Body of pancreas (tissue), 4 donors: ENCODE data around the gene ZDHHC20. TPM values are rescaled to one million over a fixed set of nuclear protein-coding genes. Genes with fewer than 3 reads are reported as not detected.

Experiments used
- ATAC-seq: fragments of 150-250 bp; one replicate; pipeline ENCODE4 v1.9.1; 2016
- DNase-seq, 4 donors: peaks; one replicate each; pipeline ENCODE4 v3.0.0-alpha.2; 2019
- H3K27ac ChIP-seq, 4 donors: fragments of 200-600 bp; sonication (generic); 1 replicate in 3 of 4; 2 replicates in 1 of 4; pipeline versions ENCODE4 v1.5.1 to v1.6.1; 2016 to 2019; ENCODE audit warnings: mild to moderate bottlenecking in 1 of 4, mixed read lengths in 1 of 4, moderate library complexity in 1 of 4
- H3K27me3 ChIP-seq, 2 donors: fragments of 200-600 bp; sonication (generic); one replicate each; pipeline ENCODE4 v1.6.0; 2016; ENCODE audit warnings: mild to moderate bottlenecking in 1 of 2
- H3K36me3 ChIP-seq, 2 donors: fragments of 200-600 bp; sonication (generic); replicated peaks in 1 of 2; 2 replicates each; pipeline ENCODE4 v1.5.1; 2016; ENCODE audit warnings: low read depth in 2 of 2; ENCODE audit not compliant: insufficient read depth in 1 of 2
- H3K4me1 ChIP-seq: fragments of 200-600 bp; sonication (generic); one replicate; pipeline ENCODE4 v1.6.0; 2016
- H3K4me3 ChIP-seq, 2 donors: fragments of 200-600 bp; sonication (generic); 1 replicate in 1 of 2; 2 replicates in 1 of 2; pipeline ENCODE4 v1.5.1; 2016 to 2019
- H3K9me3 ChIP-seq, 3 donors: fragments of 200-600 bp; sonication (generic); 1 replicate in 2 of 3; 2 replicates in 1 of 3; pipeline ENCODE4 v1.5.1; 2016
- POLR2A ChIP-seq, 3 donors: fragments of 450-650 bp; IDR thresholded peaks; one replicate each; pipeline ENCODE4 v1.6.1; 2016; ENCODE audit warnings: antibody characterized with exemption in 3 of 3, mild to moderate bottlenecking in 2 of 3
- WGBS, 2 donors: methylation state at CpG; one replicate each; pipeline ENCODE4 v1.1.5; 2017; 5-methylcytosine and 5-hydroxymethylcytosine counted together
- intact Hi-C: fragments of 100-400 bp; cut with DNase I; formaldehyde crosslinking; loops from one replicate; pipeline ENCODE4 v1.15.1; 2023
- total RNA-seq, 2 donors: library from RNA; depleted of rRNA; stranded (reverse); fragments of >200 nt; gene quantifications; one replicate each; pipeline ENCODE4 v1.1.0, GENCODE V29; 2016
- TF ChIP-seq, protein P1 (sequence below), 7 experiments: fragments of 450-650 bp in 4 of 7; fragments of 200-600 bp in 3 of 7; sonication (generic) in 3 of 7; IDR thresholded peaks; one replicate each; pipeline ENCODE4 v1.5.1; 2016 to 2019; ENCODE audit warnings: antibody characterized with exemption in 7 of 7

ZDHHC20 gene
- total RNA-seq, 2 donors from 2014 or later, result 16.5 to 22.1 TPM

DNA sequence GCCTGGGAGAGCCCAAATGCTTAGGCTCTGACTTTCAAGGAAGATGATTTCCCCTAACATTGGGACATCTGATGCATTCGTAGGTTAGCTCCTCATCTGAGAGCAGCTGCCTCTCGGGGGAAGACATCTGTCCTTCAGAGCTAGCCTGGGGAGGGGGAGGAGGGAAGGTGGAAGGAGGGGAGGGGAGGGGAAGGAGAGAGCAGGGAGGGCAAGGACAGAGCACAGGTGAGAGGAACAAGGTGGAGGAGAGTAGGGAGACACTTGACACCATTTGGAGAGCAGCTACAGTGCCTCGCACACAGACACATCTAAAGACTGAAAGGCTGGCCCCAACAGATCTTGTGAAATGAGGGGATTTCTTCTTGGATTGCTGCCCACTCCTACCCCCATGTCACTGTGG lies 103.8 kb downstream of the ZDHHC20 start:
- 66 to 84% methylated on average over 3 of the region's 3 CpGs for WGBS, 2 donors
- DNase-seq (no peak), ATAC-seq (no peak)
- intact Hi-C loops, result no loop called here
- no peaks in the 10 kb centered on the region for H3K36me3 ChIP-seq
- no peak for TF ChIP-seq POLR2A (IDR thresholded peaks at IDR 0.05)
- TF ChIP-seq, protein P1, sequence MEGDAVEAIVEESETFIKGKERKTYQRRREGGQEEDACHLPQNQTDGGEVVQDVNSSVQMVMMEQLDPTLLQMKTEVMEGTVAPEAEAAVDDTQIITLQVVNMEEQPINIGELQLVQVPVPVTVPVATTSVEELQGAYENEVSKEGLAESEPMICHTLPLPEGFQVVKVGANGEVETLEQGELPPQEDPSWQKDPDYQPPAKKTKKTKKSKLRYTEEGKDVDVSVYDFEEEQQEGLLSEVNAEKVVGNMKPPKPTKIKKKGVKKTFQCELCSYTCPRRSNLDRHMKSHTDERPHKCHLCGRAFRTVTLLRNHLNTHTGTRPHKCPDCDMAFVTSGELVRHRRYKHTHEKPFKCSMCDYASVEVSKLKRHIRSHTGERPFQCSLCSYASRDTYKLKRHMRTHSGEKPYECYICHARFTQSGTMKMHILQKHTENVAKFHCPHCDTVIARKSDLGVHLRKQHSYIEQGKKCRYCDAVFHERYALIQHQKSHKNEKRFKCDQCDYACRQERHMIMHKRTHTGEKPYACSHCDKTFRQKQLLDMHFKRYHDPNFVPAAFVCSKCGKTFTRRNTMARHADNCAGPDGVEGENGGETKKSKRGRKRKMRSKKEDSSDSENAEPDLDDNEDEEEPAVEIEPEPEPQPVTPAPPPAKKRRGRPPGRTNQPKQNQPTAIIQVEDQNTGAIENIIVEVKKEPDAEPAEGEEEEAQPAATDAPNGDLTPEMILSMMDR (IDR thresholded peaks at IDR 0.05), result no peak
- H3K27me3 ChIP-seq, result no peaks in the 10 kb centered on the region
- H3K4me3 ChIP-seq, result no peak overlapping the region
- no peak overlapping the region for H3K27ac ChIP-seq
- H3K9me3 ChIP-seq, result no peaks in the 10 kb centered on the region
- no peaks in the 10 kb centered on the region for H3K4me1 ChIP-seq

DNA sequence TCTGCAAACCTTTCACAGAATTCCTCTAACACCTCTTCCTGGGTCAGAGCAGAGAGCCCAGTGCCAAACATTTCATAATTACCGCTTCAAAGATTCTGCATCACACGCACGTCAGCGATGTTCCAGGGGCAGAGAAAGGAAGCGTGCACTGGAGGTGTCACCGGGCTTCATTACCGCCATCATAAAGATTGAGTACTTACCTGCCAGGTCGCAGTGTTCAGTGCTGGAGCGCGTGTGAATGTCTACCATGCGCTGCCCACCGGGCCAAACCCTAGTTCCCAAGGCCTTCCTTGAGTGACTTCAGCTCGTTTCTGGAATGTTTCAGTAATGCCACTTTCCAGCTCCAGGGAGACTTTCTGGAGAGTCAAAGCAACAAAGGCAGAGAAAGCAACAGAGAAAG lies 104.4 kb downstream of the ZDHHC20 start:
- no peak for TF ChIP-seq POLR2A (IDR thresholded peaks at IDR 0.05)
- TF ChIP-seq, protein P1 (IDR thresholded peaks at IDR 0.05), result no peak
- 85 to 87% methylated on average over 13 of the region's 13 CpGs for WGBS, 2 donors
- DNase-seq (no peak), ATAC-seq (no peak)
- H3K27me3 ChIP-seq, result no peaks in the 10 kb centered on the region
- intact Hi-C loops, result no loop called here
- no peak overlapping the region for H3K27ac ChIP-seq
- H3K4me1 ChIP-seq, result no peaks in the 10 kb centered on the region
- H3K4me3 ChIP-seq, result no peak overlapping the region
- no peaks in the 10 kb centered on the region for H3K36me3 ChIP-seq
- no peaks in the 10 kb centered on the region for H3K9me3 ChIP-seq

- Histone ChIP-seq H3K9me3 (no peaks in the 10 kb centered on the region), H3K36me3 (no peaks in the 10 kb centered on the region), H3K4me1 (no peaks in the 10 kb centered on the region), H3K4me3 (no peak overlapping the region), H3K27ac (no peak overlapping the region), H3K27me3 (no peaks in the 10 kb centered on the region)
- no peak for DNase-seq
- intact Hi-C loops, result no loop called here
- TF ChIP-seq, protein P1 (IDR thresholded peaks at IDR 0.05), result no peak
- TF ChIP-seq POLR2A (IDR thresholded peaks at IDR 0.05), result no peak
- no peak for ATAC-seq
- WGBS, 2 donors, result 61 to 63% methylated on average over 6 of the region's 6 CpGs
These were observed 110.5 kb downstream of the ZDHHC20 start for GRCh38 chr13:21348488-21349120.

DNA sequence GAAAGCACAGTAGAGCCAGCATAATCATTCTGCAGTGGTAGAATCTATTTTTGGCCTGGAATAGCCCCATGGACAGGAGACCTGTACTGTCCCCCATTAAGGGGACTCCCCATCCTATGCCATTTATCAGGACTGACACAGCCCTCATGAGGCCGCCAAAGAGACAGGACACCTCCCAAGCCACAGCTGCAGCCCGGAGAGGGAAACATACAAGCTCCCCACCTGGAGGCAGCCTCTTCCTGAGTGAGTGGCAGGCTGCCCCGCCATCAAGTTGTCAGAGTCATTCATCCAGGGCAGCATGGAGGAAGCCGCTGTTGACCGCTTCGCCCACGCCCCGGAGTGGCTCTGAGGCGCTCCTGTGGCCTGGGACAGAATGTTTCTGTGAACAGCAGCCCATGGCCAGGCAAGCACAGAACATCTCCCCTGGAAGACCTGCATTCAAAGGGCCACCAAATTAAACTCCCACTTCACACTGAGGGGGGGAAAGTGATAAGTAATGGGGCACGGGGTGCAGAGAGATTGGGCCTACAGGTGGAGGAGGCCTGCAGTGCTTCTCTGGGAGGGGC lies 111.3 kb downstream of the ZDHHC20 start:
- H3K9me3 ChIP-seq, result no peaks in the 10 kb centered on the region
- no peaks in the 10 kb centered on the region for H3K27me3 ChIP-seq
- H3K36me3 ChIP-seq, result no peaks in the 10 kb centered on the region
- ATAC-seq, result no peak
- TF ChIP-seq, protein P1 (IDR thresholded peaks at IDR 0.05), result no peak
- TF ChIP-seq POLR2A (IDR thresholded peaks at IDR 0.05), result no peak
- intact Hi-C loops, result no loop called here
- H3K4me3 ChIP-seq, result no peak overlapping the region
- no peak overlapping the region for H3K27ac ChIP-seq
- WGBS, 2 donors, result 40 to 62% methylated on average over 1 to 10 of the region's 10 CpGs
- DNase-seq, result no peak
- H3K4me1 ChIP-seq, result no peaks in the 10 kb centered on the region

GRCh38 chr13:21344662-21345176 lies 114.4 kb downstream of the ZDHHC20 start:
- Histone ChIP-seq H3K4me1 (no peaks in the 10 kb centered on the region), H3K9me3 (no peaks in the 10 kb centered on the region), H3K27ac (no peak overlapping the region), H3K4me3 (no peak overlapping the region), H3K27me3 (no peaks in the 10 kb centered on the region), H3K36me3 (no peaks in the 10 kb centered on the region)
- TF ChIP-seq, protein P1 (IDR thresholded peaks at IDR 0.05), result no peak
- TF ChIP-seq POLR2A (IDR thresholded peaks at IDR 0.05), result no peak
- intact Hi-C loops, result no loop called here
- DNase-seq (no peak), ATAC-seq (no peak)
- 51 to 85% methylated on average over 3 to 9 of the region's 9 CpGs for WGBS, 2 donors
